Measurements from ENCODE around the gene STRA6. TPM values are rescaled to one million over a fixed set of nuclear protein-coding genes. Genes with fewer than 3 reads are reported as not detected.

STRA6 gene
- total RNA-seq, 1 donor from 2014 or later = 0.51 TPM

DNA sequence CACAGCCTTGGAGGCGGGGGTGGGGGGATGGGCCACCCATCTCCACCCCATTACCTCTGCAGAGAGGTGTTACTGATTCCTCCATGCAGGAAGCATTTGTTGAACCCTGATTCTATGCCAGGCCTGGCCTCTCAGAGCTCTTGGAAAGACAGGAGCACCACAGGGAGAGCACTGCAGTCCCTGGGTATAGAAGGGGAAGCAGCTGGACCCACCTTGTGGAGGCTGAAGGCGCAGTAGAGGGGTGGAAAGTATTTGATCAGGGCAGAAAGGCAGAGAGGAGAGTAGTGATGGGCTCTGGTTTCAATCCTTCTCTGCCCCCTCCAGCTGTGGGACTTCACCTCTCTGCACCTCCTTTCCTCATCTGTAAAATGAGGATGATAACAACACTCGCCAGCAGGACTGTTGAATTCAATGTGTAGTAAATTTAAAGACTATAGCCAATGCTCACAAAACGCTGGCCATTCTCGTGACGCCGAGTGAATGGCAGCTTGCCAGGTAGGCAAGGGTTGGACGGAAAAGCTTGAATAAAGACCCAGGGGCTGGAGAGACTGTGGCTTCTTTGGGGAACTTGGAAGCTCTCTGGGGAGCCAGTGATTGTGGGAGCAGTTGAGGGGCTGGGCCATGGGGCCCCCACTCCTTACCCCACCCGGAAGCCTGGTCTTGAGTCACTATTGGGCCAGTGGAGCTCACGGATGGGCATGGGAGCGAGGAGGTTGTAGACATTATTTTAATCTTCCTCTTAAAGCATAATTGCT is 25.6 kb upstream of the STRA6 start:
- DNase-seq = peak; percentile 62

DNA sequence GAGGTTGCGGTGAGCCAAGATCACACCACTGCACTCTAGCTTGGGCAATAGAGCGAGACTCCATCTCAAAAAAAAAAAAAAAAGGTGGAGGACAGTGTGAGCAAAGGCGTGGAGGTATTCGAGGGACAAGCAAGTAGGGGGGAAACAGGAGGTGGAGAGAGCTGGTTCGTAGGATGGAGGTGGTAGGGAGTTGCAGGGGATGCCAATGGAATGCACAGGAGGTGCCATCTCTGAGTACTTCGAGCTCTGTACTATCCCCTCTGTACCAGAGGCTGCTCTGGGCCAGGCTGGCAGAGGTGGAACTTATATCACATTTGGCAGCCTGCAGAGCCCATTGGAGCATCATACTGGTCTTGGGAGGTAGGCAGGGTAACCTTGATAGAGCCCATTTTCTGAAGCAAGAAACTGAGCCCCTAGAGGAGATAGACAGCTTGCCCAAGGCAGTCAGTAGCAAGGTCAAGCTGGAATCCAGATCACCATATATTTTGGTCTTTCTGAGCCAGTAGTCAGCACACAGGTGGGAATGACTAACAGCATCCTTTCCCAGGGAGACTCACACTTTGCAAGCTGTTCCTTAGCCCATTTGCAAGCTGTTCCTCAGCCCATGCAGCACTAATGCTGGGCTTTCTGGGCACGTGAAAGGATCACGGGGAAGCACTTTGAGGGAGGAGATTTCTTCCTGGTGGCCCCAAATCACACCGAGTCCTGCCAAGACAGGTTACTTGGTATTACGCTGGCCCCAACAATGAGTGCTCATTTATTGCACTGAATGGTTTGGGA is 24.4 kb upstream of the STRA6 start:
- DNase-seq = peak; percentile 10

GRCh38 chr15:74225928-74226327 is 23.3 kb upstream of the STRA6 start:
- DNase-seq = no peak

- no peak for DNase-seq
Measured at GRCh38 chr15:74222240-74223119, 19.9 kb upstream of the STRA6 start.

GRCh38 chr15:74221399-74222239 is 19.0 kb upstream of the STRA6 start:
- DNase-seq = no peak

DNA sequence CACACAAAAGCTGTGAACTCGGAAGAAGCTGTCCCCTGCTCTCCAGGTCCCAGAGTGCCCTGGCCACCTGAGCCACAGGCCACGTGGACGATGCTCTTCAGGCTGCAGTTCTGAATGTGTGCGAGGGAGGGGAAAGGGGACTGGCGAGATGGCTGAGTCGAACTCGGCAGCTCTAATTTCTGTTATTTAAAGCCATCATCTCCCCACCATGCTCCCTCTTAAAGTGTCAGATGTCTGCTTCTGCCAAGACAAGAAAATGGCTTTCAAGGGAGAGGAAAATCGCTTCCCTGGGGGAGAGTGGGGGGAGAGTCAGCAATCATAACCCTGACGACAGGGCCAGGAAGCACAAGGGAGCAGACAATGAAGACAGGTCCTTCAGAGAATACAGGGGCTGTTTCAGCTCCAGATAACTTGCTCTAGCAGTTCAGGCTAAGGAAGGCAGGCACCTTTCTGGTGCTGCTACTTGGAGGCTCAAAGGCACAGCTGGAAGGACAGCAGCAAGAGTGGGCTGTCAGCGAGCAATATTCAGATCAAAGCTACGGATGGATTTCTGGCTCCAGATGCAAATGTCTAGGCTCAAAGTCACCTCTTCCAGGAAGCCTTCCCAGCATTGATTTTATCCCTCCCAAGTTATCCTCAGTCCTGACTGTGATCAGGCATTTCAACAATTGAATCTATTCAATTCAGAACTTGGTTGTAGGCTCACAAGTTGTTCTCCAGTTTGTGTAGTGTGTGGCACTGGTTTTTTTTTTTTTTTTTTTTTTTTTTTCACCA is 18.1 kb upstream of the STRA6 start:
- no peak for DNase-seq

- DNase-seq = no peak
Measured at GRCh38 chr15:74217907-74218885, 15.6 kb upstream of the STRA6 start.

GRCh38 chr15:74216949-74217348 is 14.4 kb upstream of the STRA6 start:
- no peak for DNase-seq

DNA sequence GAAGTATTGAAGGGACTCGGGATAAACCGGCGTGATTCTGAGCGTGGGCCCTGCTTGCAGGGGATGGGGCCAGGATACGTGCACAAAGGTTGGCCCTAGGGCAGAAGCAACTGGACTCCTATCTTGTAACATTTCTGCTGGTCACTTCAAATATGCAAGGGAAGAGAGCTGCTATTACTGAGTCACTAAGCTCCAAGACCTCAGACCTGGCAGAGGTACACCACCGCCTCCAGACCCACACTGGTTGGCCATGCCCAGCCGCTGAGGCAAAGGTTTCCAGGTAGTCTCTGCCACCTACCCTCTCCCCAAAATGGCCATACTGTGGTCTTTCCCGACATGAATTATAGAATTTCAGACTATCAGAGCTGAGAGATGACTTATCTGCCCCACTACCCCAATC is 13.4 kb upstream of the STRA6 start:
- DNase-seq = no peak

- no peak for DNase-seq
Measured at GRCh38 chr15:74214324-74215021, 11.9 kb upstream of the STRA6 start.

DNA sequence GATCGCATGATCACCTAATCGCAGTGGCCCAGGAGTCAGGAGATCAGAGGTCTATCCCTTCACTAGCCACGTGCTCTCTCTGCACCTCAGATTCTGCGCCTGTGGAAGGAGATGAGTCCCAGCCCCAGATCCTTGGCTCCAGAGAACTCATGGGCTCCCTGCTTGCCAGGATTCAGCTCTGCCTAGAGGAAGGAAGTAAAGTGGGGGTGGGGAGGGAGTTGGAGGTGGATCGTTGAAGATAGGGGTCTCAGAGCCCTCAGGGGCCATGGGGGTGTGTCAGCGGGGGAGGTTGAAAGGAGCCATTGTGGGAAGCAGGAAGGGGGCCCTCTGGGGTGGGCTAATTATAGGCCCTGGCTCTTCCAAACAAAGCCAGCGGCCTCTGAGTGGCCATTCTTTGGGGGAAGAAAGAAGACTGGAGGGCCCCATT is 11.3 kb upstream of the STRA6 start:
- no peak for DNase-seq

- DNase-seq = no peak
Measured at GRCh38 chr15:74212494-74212893, 9.9 kb upstream of the STRA6 start.

GRCh38 chr15:74211656-74212055 is 9.1 kb upstream of the STRA6 start:
- DNase-seq = no peak

DNA sequence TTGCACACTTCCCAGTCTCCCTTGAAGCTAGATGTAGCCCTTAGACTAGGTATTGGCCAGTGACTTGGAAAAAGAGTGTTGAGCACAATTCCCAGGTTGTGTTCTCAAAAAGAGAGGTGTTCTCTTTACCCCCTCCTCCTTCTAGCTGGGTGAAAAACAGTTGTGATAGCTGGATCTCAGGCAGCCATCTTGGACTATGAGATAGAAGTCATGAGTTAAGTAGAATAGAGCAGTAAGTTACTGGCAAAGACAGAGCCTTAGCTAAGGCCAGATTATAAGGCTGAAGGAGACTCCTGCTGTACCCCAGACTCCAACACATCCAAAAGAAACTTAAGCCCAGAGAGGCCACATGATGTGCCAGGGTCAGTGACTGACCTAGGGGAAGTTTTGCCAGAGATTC is 8.1 kb upstream of the STRA6 start:
- no peak for DNase-seq

DNA sequence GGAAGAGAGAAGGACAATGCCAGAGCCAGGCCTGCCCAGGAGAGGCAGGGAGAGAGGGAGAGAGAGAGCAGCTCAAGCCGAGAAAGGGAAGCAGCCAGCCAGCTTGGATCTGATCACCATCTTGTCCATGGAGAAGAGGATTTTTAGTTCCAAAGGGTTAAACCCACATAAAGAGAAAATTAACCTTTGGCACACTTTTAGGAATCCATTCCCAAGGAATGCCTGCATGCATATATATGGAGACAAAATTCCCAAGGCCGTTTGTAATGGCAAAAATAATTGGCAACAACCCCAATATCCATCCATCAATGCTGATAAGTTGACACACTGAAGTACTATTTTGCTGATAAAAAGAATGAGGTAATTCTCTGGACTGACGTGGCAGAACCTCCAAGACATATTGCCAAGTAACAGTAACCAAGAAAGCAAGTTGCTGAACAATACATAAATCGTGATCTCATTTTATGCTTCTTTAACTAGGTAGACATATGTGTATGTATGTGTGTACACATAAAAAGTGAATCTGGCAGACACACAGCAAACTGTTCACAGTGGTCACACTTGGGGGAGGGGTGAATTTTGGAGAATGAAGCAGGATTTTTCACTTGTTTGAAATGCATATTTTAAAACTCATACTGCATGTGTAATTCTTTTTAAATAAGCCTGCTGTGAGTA is 7.5 kb upstream of the STRA6 start:
- peak; percentile 26 for DNase-seq

GRCh38 chr15:74209560-74209958 is 7.0 kb upstream of the STRA6 start:
- DNase-seq = no peak

DNA sequence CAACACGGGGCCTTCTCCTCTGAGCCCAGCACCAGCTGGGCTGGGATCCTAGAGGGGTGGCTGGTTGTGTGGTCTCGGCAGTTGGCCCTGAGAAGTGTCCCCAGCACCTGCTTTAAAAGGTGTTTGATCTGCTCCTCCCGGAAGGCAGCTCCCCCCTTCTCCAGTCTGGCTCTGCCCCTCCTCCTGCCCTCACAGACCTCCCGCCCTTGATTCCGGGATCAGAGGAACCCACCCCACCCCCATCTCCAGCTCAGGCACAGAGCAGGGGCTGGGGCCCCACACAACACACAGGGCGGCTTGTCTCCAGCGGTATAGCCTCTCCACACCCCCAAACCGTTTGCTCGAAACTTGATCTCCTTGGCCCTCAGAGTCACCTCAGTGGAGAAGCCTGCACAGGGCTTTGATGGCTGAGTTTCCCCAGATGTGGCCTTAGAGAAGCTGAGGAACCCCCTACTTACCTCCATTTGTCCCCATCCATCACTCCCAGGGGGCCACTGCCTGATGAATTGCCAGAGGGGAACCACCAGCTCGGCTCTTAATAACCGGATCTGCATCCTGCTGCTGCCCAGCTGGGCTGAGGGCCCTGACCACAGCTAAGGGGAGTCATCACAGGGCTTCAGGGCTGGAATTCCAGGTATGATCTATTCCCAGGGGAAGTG is 6.4 kb upstream of the STRA6 start:
- no peak for DNase-seq

- no peak for DNase-seq
Measured at GRCh38 chr15:74208496-74208895, 5.9 kb upstream of the STRA6 start.
